HL-60/S4 treated with retinoic acid at 250 ng/mL for 4 days and 3 days (cell line): ENCODE data around the gene POLD1.
"Not testable (repeated sequence)": the region's sequence is repeated elsewhere in the genome, so short reads cannot be mapped to it uniquely, and the experiment has no call there.

Experiments used
- in situ Hi-C: fragments of 300-500 bp; cut with MboI; formaldehyde crosslinking; loops from 2 replicates; pipeline ENCODE4 v1.7.0; 2022; ENCODE audit warnings: low sequenced_read_pairs

POLD1 gene

DNA sequence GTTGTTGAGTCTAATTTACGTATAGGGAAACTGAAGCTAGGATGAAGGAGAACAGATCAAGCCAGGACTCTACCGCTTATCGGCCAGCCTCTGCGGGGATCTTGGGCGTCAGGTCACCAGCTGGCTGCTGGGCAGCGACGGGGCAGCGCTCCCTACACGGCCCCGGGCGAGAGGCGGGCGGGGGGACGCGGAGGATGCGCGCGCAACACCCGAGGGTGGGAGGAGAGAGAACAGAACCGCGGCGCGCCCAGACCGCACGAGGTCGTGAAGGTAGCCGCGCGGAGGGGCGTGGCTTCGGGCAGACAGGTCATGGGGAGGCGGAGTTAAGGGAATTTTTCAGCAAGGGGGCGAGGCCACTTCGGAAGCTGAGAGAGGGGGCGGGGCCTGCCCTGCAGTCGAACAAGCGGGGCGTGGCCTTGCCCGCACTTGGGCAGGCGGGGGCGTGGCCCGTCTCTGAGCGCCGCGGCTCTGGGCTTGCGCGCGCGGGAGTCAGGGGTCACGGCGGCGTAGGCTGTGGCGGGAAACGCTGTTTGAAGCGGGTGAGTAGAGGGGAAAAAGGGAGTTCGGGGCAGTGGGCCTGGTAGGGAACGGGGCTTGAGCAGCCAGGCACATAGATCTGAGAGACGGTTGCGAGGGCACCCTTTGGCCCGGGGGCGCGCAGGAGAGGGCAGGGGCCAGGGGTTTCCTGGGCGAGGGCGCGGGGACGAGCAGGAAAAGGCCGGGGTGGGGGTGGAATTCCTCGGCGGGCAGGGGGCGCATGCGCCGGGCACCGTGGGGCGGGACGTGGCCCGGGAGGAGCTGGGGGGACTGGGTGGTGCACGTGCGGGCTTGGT lies at the start of gene POLD1:
Gene POLD1, plus strand, starts transcription at position 496 of the 833 bp plus-strand sequence. CDS start 14,505 bp downstream, outside the sequence.
- in situ Hi-C loops = no loop called here

GRCh38 chr19:50334741-50335421 lies 49.3 kb upstream of the POLD1 start:
- in situ Hi-C loops = no loop called here

DNA sequence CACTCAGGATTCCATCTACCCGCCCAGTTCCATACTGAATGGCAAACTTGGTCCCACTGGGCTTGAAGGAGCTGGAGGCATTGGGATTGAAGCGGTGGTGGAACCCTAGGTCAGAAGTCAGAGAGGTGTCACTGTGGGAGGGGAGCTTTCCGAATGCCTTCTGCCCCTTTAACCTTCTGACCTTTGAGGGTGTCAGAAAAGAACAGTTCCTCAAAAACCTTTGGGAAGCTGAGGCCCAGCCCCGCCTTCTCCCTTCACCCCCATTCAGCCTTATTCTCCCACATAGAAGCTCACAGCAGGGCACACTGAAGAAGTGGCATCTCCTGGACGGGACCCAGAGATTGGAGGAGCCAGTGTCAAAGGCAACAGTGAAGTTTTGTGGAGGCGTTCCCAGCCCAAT lies 47.1 kb upstream of the POLD1 start:
- in situ Hi-C loops = not testable (repeated sequence)

DNA sequence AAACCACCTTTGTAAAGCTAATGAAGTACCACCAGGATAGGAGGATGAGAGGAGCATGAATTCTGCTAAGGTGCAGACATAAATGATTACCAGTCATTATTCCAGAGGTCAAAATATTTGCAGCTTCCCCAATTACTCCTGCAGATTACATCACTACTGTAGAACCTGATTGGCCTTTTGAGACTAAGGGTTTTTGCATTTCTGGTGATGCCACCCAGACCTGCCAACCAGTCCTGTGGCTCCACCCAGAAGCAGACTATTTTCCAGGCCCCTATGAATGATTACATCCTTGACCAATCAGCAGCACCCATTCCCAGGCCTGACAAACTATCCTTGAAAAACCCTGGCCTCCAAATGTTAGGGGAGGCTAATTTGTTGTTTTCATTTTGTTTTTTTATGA lies 43.8 kb upstream of the POLD1 start:
- in situ Hi-C loops = no loop called here

- in situ Hi-C loops = no loop called here
Observed at GRCh38 chr19:50341091-50341564, 43.0 kb upstream of the POLD1 start.

DNA sequence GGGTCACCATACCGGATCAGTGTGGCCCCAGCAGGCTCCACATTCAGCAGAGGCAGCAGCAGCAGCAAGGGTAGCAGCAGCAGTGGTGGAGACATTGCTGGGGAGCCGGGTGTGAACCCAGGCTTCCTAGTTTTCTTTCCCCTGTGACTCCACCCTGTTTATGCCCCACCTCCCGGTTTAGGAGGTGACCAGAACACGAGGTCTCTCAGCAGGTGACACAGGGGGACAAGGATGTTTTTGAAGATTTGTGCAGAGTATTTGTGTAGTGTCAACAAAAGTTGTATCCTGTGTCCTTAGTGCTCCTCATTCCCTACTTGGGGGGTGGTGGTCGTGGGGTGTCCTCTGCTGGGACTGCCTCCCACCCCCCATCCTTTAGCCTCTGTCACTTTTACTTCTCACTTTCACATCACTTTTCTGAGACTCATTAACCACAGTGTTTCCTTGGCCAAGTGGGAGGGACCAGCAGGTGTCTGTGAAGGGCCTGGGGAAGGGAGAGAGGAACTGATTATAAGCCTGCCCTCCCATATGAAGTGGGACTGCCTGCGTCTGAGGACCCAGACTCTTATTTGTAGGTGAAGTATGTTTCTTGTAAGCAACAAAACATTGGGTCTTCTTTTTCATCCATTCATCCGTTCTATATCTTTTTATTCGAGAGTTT lies 39.4 kb upstream of the POLD1 start:
- in situ Hi-C loops = no loop called here

DNA sequence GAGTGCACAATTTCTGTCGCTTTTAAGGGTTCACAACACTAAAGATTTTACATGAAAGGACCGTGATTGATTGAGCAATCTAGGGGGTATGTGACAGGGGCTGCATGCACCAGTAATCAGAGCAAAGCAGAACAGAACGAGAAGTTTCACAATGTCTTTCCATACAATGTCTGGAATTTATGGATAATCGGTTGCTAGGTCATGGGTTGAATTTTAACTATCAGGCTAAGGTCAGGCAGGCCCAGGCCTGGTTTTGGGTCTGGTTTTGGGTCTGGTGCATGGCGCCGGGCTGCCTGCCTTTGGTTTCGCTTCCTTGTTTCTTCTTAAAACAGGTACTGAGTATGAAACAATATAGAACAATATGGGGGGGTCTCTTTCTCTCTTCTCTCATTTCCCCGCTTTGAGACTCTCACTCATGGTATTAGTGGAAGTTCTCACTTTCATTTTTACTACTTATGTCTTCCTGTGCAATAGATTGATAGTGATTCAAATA lies 37.0 kb upstream of the POLD1 start:
- in situ Hi-C loops = not testable (repeated sequence)

DNA sequence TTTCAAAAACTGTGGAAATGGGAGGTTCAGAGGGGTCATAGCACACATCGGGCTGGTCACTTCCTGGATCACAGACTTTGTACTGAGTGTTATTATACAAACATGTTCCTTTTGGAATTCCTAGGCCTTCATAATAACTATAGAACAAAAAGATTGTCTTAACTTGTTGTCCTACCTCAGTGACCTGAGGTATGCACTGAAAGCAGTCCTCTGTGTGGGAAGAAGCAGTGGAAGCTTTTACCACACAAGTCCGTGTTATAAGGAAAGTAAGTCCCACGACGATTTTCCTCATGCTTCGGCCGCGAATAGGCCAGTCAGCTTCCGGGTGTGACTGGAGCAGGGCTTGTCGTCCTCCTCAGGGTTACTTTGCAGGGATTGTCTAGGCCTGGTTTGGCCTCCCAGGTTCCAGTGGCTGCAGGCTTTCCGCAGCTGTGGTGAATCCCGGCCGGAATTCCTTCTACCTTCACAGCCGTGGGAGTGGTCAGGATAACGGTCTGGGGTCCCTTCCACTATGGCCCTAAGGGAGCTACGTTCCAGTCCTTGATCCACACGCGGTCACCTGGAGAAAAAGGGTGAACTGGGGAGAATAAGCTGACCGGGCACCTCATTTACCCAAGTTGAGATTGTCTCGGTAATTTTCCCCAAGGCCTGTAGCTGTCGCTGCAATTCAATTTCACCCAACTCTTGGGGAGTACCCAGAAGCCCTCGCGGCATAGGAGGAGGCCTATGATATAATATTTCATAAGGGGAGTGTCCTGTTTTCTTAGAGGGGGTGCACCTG lies 34.7 kb upstream of the POLD1 start:
- in situ Hi-C loops = no loop called here

DNA sequence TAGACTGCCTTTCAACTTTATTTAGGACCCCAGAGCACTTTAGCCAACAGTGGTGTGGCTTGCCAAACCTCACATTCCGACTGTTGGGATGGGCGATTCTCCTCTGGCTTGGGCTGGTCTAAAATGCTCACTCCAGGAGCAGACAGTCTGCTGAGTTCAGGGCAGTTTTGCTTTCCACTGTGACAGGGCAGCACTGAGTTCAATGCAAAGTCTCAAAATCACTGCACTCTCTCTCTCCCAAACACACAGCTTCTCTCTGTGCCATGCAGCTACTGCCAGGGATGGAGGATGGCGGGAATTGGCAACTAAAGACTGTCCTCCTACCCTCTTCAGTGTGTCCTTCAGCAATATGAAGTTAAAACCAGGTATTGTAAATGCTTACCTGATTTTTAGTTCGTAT lies 31.9 kb upstream of the POLD1 start:
- in situ Hi-C loops = no loop called here

- in situ Hi-C loops = not testable (repeated sequence)
Observed at GRCh38 chr19:50353487-50353880, 30.7 kb upstream of the POLD1 start.

DNA sequence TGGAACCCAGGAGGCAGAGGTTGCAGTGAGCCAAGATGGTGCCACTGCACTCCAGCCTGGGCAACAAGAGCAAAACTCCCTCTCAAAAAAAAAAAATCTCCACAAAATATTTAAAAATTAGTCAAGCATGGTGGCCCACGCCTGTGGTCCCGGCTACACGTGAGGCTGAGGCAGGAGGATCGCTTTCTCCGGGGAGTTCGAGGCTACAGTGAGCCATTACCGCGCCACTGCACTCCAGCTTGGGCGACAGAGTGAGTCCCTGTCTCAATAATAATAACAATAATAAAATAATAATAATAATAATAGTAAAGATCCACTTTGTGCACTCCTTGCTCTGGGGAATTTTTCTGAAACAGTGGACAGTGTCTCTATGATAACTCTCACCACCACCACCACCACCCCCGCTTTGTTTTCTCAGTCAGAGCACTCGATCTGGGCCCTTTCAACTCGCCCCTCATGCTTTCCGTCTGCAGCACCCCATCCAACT lies 27.4 kb upstream of the POLD1 start:
- in situ Hi-C loops = no loop called here

GRCh38 chr19:50357178-50358100 lies 26.7 kb upstream of the POLD1 start:
- in situ Hi-C loops = no loop called here

DNA sequence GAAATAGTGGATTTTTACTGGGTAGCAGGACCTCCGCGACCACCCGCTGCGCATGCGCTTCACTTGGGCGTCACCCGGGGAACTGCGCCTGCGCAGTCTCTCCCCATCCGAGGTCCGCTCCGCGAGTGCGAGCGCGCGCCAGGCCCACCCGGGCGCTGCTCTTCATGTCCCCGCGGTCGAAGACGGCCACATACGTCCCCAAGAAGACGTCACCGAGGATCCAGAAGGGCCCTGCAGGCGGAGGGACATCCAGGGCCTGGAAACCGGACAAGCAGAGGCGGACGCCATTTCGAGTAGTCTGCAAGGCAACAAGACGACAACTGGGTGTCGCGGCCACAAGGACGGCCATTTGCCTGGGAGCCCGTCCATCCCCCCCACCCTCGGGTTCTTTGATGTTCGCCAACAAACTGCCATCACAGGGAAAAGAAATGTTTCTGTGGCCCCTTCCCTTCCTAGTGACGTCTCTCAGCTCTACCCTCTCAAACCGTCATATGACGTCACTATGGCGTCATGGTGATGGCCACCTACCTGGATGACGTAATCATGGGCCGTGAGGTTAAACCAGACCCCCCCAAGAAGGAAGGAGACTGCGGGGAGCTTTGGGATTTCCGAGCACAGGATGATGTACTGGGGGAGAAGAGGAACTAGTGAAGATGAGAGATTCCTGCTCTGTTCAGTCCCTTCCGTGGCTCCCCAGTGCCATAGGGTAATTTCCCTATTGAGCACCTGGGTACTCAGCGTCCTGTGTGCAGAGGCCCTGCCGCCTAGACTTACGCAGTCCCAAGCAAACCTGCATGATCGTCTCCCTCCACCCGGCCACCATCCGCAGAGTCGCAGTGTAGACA lies 25.4 kb upstream of the POLD1 start:
- in situ Hi-C loops = no loop called here

- in situ Hi-C loops = no loop called here
Observed at GRCh38 chr19:50359328-50359818, 24.8 kb upstream of the POLD1 start.

GRCh38 chr19:50361290-50362029 lies 22.7 kb upstream of the POLD1 start:
- in situ Hi-C loops = loop anchor here (10.0 kb wide), 2 partner anchors 113 to 423 kb away; partner anchors contain the start of genes EMC10 and GARIN5A

DNA sequence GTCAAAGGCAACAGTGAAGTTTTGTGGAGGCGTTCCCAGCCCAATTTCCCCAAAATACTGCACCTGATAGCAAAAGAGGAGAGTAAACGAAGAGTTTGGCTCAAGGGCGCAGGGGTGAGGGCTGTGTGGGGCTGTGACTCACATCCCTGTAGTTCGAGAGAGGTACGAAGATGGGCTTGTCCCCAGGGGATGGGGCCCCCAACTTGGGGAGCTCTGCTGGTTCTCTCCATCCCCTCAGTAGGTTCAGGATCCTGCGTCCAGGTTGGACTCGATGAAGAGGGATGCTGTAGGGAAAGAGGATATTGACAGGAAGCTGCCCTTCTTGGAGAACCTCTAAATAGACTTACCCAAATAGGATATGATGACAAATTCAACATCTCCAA lies 22.1 kb upstream of the POLD1 start:
- in situ Hi-C loops = loop anchor here (10.0 kb wide), 2 partner anchors 113 to 423 kb away; partner anchors contain the start of genes EMC10 and GARIN5A

- in situ Hi-C loops = loop anchor here (10.0 kb wide), 2 partner anchors 112 to 422 kb away; partner anchors contain the start of genes EMC10 and GARIN5A
Observed at GRCh38 chr19:50362656-50363424, 21.3 kb upstream of the POLD1 start.
